Measurements from ENCODE around the gene PPP1R37.

PPP1R37 gene

GRCh38 chr19:45113628-45114027 lies 20.6 kb downstream of the PPP1R37 start:
- Histone ChIP-seq H3K9me3 (ENCODE audit: low read length) (no peaks in the 10 kb centered on the region), H3K9ac (ENCODE audit: low read length) (peak overlapping the region; percentile 17; the same call in 1 of the 2 replicates), H4K20me1 (ENCODE audit: insufficient read depth, low read length) (no peaks in the 10 kb centered on the region), H3K4me3 (ENCODE audit: low read depth, low read length, poor library complexity, severe bottlenecking) (no peak overlapping the region), H3K4me2 (ENCODE audit: low read length) (peak overlapping the region; percentile 35; the same call in 1 of the 2 replicates), H3F3A (ENCODE audit: insufficient read depth, low read length) (no peaks in the 10 kb centered on the region), H3K4me1 (ENCODE audit: insufficient read depth, low read length, severe bottlenecking) (peaks cover 85% of the 10 kb centered on the region), H3K9me2 (ENCODE audit: low read depth, low read length) (no peaks in the 10 kb centered on the region), H3K36me3 (ENCODE audit: insufficient read depth, low read length) (no peaks in the 10 kb centered on the region), H3K27me3 (ENCODE audit: insufficient read depth, low read length) (no peaks in the 10 kb centered on the region), H3K27ac (ENCODE audit: low read depth, low read length, poor library complexity, severe bottlenecking) (peak overlapping the region; percentile 84), H2AFZ (ENCODE audit: low read length) (no peak overlapping the region), H3K79me2 (ENCODE audit: insufficient read depth, low read length) (0 out of 2 replicates have a peak, but pooled peaks cover 4% of the 10 kb centered on the region)
- TF ChIP-seq, protein P1, sequence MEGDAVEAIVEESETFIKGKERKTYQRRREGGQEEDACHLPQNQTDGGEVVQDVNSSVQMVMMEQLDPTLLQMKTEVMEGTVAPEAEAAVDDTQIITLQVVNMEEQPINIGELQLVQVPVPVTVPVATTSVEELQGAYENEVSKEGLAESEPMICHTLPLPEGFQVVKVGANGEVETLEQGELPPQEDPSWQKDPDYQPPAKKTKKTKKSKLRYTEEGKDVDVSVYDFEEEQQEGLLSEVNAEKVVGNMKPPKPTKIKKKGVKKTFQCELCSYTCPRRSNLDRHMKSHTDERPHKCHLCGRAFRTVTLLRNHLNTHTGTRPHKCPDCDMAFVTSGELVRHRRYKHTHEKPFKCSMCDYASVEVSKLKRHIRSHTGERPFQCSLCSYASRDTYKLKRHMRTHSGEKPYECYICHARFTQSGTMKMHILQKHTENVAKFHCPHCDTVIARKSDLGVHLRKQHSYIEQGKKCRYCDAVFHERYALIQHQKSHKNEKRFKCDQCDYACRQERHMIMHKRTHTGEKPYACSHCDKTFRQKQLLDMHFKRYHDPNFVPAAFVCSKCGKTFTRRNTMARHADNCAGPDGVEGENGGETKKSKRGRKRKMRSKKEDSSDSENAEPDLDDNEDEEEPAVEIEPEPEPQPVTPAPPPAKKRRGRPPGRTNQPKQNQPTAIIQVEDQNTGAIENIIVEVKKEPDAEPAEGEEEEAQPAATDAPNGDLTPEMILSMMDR (IDR thresholded peaks at IDR 0.05; ENCODE audit: low read length), result no peak
- TF ChIP-seq EZH2 (IDR thresholded peaks at IDR 0.05; ENCODE audit: borderline replicate concordance, low read length), result no peak

GRCh38 chr19:45114116-45114515 lies 21.1 kb downstream of the PPP1R37 start:
- peak overlapping the region; percentile 35; the same call in 1 of the 2 replicates for H3K4me2 ChIP-seq (ENCODE audit: low read length)
- no peaks in the 10 kb centered on the region for H3F3A ChIP-seq (ENCODE audit: insufficient read depth, low read length)
- 0 out of 2 replicates have a peak, but pooled peaks cover 4% of the 10 kb centered on the region for H3K79me2 ChIP-seq (ENCODE audit: insufficient read depth, low read length)
- no peaks in the 10 kb centered on the region for H4K20me1 ChIP-seq (ENCODE audit: insufficient read depth, low read length)
- H3K27me3 ChIP-seq (ENCODE audit: insufficient read depth, low read length), result no peaks in the 10 kb centered on the region
- H2AFZ ChIP-seq (ENCODE audit: low read length), result no peak overlapping the region
- peaks cover 90% of the 10 kb centered on the region for H3K4me1 ChIP-seq (ENCODE audit: insufficient read depth, low read length, severe bottlenecking)
- H3K4me3 ChIP-seq (ENCODE audit: low read depth, low read length, poor library complexity, severe bottlenecking), result no peak overlapping the region
- H3K27ac ChIP-seq (ENCODE audit: low read depth, low read length, poor library complexity, severe bottlenecking), result peak overlapping the region; percentile 84
- TF ChIP-seq, protein P1 (IDR thresholded peaks at IDR 0.05; ENCODE audit: low read length), result no peak
- no peak for TF ChIP-seq EZH2 (IDR thresholded peaks at IDR 0.05; ENCODE audit: borderline replicate concordance, low read length)
- no peaks in the 10 kb centered on the region for H3K9me3 ChIP-seq (ENCODE audit: low read length)
- H3K9ac ChIP-seq (ENCODE audit: low read length), result no peak overlapping the region
- no peaks in the 10 kb centered on the region for H3K9me2 ChIP-seq (ENCODE audit: low read depth, low read length)
- no peaks in the 10 kb centered on the region for H3K36me3 ChIP-seq (ENCODE audit: insufficient read depth, low read length)

DNA sequence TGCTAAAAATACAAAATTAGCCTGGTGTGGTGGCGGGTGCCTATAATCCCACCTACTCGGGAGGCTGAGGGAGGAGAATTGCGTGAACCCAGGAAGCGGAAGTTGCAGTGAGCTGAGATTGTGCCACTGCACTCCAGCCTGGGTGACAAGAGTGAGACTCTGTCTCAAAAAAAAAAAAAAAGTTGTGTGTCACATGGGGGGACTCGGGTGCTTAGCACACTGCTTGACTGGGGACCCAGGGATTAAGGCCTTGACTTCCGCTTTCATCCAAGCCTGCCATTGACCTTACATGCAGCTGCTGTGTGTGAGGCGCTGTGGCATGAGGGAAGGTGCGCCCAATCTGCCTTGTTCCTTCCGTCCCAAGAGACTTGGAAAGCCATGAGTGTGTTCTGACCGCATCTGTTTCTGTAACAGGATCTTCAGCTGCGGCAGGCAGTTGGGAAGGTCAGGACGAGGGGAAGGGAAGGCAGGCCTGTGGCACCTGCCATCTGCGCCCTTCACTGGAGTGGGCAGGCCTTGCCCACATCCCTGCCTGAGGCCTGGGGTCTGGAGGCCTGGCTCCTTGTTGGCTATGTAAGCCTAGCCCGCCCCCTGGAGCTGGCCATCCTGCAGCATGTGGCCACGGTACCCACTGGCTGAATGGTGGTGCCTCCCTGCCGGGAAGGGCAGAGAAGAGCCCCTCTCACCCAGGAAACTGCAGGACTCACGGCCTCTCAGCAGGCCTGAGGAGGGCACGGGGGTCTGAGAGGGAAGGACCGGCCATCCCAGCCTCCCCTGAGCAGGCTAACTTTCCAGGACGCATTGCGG lies 23.0 kb downstream of the PPP1R37 start:
- Histone ChIP-seq H3F3A (ENCODE audit: insufficient read depth, low read length) (no peaks in the 10 kb centered on the region), H3K4me2 (ENCODE audit: low read length) (no peak overlapping the region; the same call in 1 of the 2 replicates), H3K27me3 (ENCODE audit: insufficient read depth, low read length) (no peaks in the 10 kb centered on the region), H3K27ac (ENCODE audit: low read depth, low read length, poor library complexity, severe bottlenecking) (peak overlapping the region; percentile 84), H3K9ac (ENCODE audit: low read length) (peak overlapping the region; percentile 51; the same call in 1 of the 2 replicates), H4K20me1 (ENCODE audit: insufficient read depth, low read length) (no peaks in the 10 kb centered on the region), H2AFZ (ENCODE audit: low read length) (no peak overlapping the region), H3K9me2 (ENCODE audit: low read depth, low read length) (no peaks in the 10 kb centered on the region), H3K9me3 (ENCODE audit: low read length) (no peaks in the 10 kb centered on the region), H3K79me2 (ENCODE audit: insufficient read depth, low read length) (no peaks in the 10 kb centered on the region), H3K36me3 (ENCODE audit: insufficient read depth, low read length) (no peaks in the 10 kb centered on the region), H3K4me1 (ENCODE audit: insufficient read depth, low read length, severe bottlenecking) (peaks cover 80% of the 10 kb centered on the region), H3K4me3 (ENCODE audit: low read depth, low read length, poor library complexity, severe bottlenecking) (no peak overlapping the region)
- TF ChIP-seq EZH2 (IDR thresholded peaks at IDR 0.05; ENCODE audit: borderline replicate concordance, low read length), result no peak
- TF ChIP-seq, protein P1 (IDR thresholded peaks at IDR 0.05; ENCODE audit: low read length), result no peak

Measured in OCI-LY1 (cell line).